HCT116 (cell line): ENCODE measurements around the gene VAV2.

Experiments
- ELF1 ChIP-seq: IDR thresholded peaks from 2 replicates; pipeline ENCODE4 v1.6.1; 2012; ENCODE audit warnings: low read depth, borderline replicate concordance
- FOSL1 ChIP-seq: IDR thresholded peaks from 2 replicates; pipeline ENCODE4 v1.6.1; 2012; ENCODE audit warnings: low read depth
- POLR2A ChIP-seq: IDR thresholded peaks from 2 replicates; pipeline ENCODE4 v1.7.0; 2011; ENCODE audit warnings: borderline replicate concordance; ENCODE audit not compliant: insufficient read depth, insufficient read length; ENCODE audit errors: extremely low read depth
- TF ChIP-seq, protein P1 (sequence below), 3 experiments: fragments of 200-600 bp in 1 of 3; sonication (generic) in 1 of 3; IDR thresholded peaks in 2 of 3; conservative IDR thresholded peaks in 1 of 3; 2 replicates each; pipeline ENCODE4 v1.5.1; 2012 to 2017; ENCODE audit warnings: low read depth in 2 of 3, low read length in 2 of 3, antibody characterized with exemption in 1 of 3, borderline replicate concordance in 1 of 3, control low read depth in 1 of 3, mild to moderate bottlenecking in 1 of 3, mixed read lengths in 1 of 3, mixed run types in 1 of 3, moderate library complexity in 1 of 3; ENCODE audit not compliant: insufficient read depth in 1 of 3

DNA sequence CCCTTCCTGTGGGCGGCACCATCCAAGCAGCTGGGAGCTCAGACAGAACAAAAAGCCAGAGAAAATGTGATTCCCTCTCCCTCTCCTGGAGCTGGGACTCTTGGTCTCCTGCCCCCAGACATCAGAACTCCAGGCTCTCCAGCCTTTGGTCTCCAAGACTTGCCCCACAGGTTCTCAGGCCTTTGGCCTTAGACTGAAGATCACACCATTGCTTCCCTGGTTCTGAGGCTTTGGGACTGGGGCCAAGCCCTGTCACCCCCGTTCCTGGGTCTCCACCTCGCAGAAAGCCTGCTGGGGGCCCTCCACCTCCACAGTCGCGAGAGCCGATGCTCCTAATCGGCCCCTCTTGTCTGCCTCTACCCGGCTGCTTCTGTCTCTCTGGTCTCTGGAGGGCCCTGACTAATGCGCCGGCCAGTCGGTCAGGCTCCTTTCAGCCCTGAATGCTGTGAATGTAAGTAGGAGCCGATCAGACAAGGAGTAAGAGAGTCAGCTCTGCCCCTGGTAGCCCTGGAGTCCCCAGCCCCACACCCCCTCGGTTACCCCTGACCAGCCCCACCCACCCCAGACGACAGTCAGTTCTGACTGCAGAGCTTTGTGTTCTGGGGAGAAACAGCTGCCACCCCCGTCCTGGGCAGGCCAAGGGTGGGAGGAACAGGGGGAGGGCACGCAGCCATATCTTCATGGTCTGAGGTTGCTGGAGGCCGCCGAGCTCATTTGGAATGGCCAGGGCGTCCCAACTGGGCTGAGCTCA, 57.5 kb downstream of the VAV2 start:
- TF ChIP-seq ELF1 (no peak), POLR2A (no peak), FOSL1 (no peak)
- TF ChIP-seq, protein P1, sequence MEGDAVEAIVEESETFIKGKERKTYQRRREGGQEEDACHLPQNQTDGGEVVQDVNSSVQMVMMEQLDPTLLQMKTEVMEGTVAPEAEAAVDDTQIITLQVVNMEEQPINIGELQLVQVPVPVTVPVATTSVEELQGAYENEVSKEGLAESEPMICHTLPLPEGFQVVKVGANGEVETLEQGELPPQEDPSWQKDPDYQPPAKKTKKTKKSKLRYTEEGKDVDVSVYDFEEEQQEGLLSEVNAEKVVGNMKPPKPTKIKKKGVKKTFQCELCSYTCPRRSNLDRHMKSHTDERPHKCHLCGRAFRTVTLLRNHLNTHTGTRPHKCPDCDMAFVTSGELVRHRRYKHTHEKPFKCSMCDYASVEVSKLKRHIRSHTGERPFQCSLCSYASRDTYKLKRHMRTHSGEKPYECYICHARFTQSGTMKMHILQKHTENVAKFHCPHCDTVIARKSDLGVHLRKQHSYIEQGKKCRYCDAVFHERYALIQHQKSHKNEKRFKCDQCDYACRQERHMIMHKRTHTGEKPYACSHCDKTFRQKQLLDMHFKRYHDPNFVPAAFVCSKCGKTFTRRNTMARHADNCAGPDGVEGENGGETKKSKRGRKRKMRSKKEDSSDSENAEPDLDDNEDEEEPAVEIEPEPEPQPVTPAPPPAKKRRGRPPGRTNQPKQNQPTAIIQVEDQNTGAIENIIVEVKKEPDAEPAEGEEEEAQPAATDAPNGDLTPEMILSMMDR (IDR thresholded peaks at IDR 0.05 in 2 of 3, conservative IDR thresholded peaks at IDR 0.05 in 1 of 3; ENCODE audit: borderline replicate concordance in 1 of 3, insufficient read depth in 1 of 3, low read depth in 2 of 3, low read length in 2 of 3), result no peak
